Fibroblast of mammary gland (primary cell): Measurements from ENCODE around the gene ADAMTS14.
"Not testable (repeated sequence)": the region's sequence is repeated elsewhere in the genome, so short reads cannot be mapped to it uniquely, and the experiment has no call there.

Experiments used
- DNase-seq: peaks from one replicate; pipeline ENCODE4 v3.0.0-alpha.2; 2010; ENCODE audit warnings: low read depth
- H3K4me3 ChIP-seq: 2 replicates; pipeline ENCODE4 v1.5.1; 2011; ENCODE audit warnings: low read depth, mild to moderate bottlenecking, low read length, moderate library complexity; ENCODE audit not compliant: control insufficient read depth
- TF ChIP-seq, protein P1 (sequence below): conservative IDR thresholded peaks from 2 replicates; pipeline ENCODE4 v1.5.1; 2011; ENCODE audit warnings: low read depth, low read length, inconsistent platforms; ENCODE audit not compliant: control insufficient read depth, insufficient read depth

Gene ADAMTS14

GRCh38 chr10:70672165-70673042, at the start of gene ADAMTS14:
Gene ADAMTS14 (plus strand): TSS chr10:70672506. CDS start chr10:70672803, 297 bp downstream.
- DNase-seq, result peak; percentile 44
- peak within 1 kb of the TSS; percentile 43 for H3K4me3 ChIP-seq
- TF ChIP-seq, protein P1, sequence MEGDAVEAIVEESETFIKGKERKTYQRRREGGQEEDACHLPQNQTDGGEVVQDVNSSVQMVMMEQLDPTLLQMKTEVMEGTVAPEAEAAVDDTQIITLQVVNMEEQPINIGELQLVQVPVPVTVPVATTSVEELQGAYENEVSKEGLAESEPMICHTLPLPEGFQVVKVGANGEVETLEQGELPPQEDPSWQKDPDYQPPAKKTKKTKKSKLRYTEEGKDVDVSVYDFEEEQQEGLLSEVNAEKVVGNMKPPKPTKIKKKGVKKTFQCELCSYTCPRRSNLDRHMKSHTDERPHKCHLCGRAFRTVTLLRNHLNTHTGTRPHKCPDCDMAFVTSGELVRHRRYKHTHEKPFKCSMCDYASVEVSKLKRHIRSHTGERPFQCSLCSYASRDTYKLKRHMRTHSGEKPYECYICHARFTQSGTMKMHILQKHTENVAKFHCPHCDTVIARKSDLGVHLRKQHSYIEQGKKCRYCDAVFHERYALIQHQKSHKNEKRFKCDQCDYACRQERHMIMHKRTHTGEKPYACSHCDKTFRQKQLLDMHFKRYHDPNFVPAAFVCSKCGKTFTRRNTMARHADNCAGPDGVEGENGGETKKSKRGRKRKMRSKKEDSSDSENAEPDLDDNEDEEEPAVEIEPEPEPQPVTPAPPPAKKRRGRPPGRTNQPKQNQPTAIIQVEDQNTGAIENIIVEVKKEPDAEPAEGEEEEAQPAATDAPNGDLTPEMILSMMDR, result no peak

- no peak overlapping the region for H3K4me3 ChIP-seq
- no peak for DNase-seq
- TF ChIP-seq, protein P1, result no peak
These were observed 49.8 kb upstream of the ADAMTS14 start for GRCh38 chr10:70622541-70622940.

GRCh38 chr10:70622981-70623844, 49.1 kb upstream of the ADAMTS14 start:
- H3K4me3 ChIP-seq, result no peak overlapping the region
- DNase-seq, result peak; percentile 77
- TF ChIP-seq, protein P1, result no peak

DNA sequence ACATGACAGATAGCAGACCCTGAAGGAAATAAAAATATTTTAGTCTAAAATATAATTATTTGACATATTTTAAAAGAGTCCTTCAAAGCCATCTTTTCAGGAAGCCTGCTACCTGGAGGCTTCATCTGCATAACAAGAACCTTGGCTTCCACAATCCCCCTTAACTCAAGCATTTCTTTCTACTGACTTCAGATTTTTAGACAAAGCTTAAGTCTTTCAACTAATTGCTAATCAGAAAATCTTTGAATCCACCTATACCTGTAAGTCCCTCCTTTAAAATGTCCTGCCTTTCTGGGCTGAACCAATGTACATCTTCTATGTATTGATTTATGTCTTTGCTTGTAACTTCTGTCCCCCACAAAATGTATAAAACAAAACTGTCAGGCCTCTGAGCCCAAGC, 46.2 kb upstream of the ADAMTS14 start:
- DNase-seq, result no peak
- no peak overlapping the region for H3K4me3 ChIP-seq

DNA sequence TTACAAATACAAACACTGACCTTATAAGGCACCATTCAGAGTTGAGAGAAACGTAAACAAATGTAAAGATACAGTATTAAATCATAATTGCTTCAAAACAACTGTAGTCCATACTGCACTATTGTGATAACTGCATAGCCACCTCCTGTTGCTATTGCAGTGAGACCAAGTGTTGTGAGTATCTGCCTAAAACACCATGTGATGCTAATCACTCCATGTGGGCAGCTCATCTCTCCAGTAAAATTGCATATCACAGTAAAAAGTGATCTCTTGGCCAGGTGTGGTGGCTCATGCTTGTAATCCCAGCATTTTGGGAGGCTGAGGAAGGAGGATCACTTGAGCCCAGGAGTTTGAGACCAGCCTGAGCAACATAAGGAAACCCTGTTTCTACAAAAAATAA, 43.0 kb upstream of the ADAMTS14 start:
- H3K4me3 ChIP-seq, result no peak overlapping the region
- TF ChIP-seq, protein P1, result no peak
- DNase-seq, result no peak

More for the DNA sequence above, 46.2 kb upstream of the ADAMTS14 start:
- TF ChIP-seq, protein P1, result no peak

- not testable (repeated sequence) for DNase-seq, H3K4me3 ChIP-seq
These were observed 40.6 kb upstream of the ADAMTS14 start for GRCh38 chr10:70631735-70632134.

- peak; percentile 17 for DNase-seq
- no peak overlapping the region for H3K4me3 ChIP-seq
- TF ChIP-seq, protein P1, result no peak
These were observed 38.3 kb upstream of the ADAMTS14 start for GRCh38 chr10:70634011-70634410.

GRCh38 chr10:70634515-70634914, 37.8 kb upstream of the ADAMTS14 start:
- not testable (repeated sequence) for H3K4me3 ChIP-seq, DNase-seq

- not testable (repeated sequence) for H3K4me3 ChIP-seq, DNase-seq
These were observed 32.5 kb upstream of the ADAMTS14 start for GRCh38 chr10:70639640-70640383.
